BE2C (cell line): ENCODE measurements around the gene FAT2.

Experiments
- DNase-seq: peaks from one replicate; pipeline ENCODE4 v3.0.0-alpha.2; 2020
- H3K27me3 ChIP-seq: fragments of 250-450 bp; sonication (Bioruptor Pico); 2 replicates; pipeline ENCODE4 v1.5.1; 2020; ENCODE audit warnings: mild to moderate bottlenecking
- H3K36me3 ChIP-seq: fragments of 250-450 bp; sonication (Bioruptor Pico); 2 replicates; pipeline ENCODE4 v1.5.1; 2020; ENCODE audit warnings: mild to moderate bottlenecking
- H3K4me1 ChIP-seq: fragments of 250-450 bp; sonication (Bioruptor Pico); 2 replicates; pipeline ENCODE4 v1.5.1; 2020
- H3K4me3 ChIP-seq: 2 replicates; pipeline ENCODE4 v1.5.1; 2011; ENCODE audit warnings: low read depth, low read length
- H3K9me3 ChIP-seq: fragments of 250-450 bp; sonication (Bioruptor Pico); 2 replicates; pipeline ENCODE4 v1.5.1; 2020
- CTCF ChIP-seq: IDR thresholded peaks from 2 replicates; pipeline ENCODE4 v1.5.1; 2012; ENCODE audit warnings: mild to moderate bottlenecking, low read depth, low read length

FAT2 gene

GRCh38 chr5:151632524-151632923 is 41.4 kb upstream of the FAT2 start:
- Histone ChIP-seq H3K27me3 (peaks cover 22% of the 10 kb centered on the region), H3K4me1 (no peaks in the 10 kb centered on the region), H3K9me3 (no peaks in the 10 kb centered on the region), H3K36me3 (no peaks in the 10 kb centered on the region), H3K4me3 (no peak overlapping the region)
- peak; percentile 45 for DNase-seq
- TF ChIP-seq CTCF: no peak

DNA sequence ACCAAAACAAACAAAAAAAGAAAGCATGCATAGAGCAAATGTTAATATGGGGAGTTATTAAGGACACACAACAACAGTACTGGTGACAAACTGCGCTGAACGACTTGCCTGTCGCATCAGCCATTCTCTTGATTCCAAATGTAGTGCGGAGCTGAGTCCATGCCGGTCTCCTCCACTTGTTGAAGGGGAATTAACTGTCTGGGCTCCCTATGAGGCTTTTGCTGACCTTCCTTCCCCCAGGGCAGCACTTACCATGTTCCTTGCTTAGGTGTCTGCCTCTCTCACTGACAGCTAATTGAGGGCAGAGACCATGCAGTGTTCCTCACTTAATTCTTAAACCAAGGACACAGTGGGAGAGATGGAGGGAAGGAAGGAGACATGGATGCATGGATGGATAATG is 40.8 kb upstream of the FAT2 start:
- no peak overlapping the region for H3K4me3 ChIP-seq
- no peaks in the 10 kb centered on the region for H3K36me3 ChIP-seq
- H3K27me3 ChIP-seq: peaks cover 22% of the 10 kb centered on the region
- no peaks in the 10 kb centered on the region for H3K9me3 ChIP-seq
- H3K4me1 ChIP-seq: no peaks in the 10 kb centered on the region
- no peak for TF ChIP-seq CTCF
- DNase-seq: no peak

GRCh38 chr5:151630088-151630487 is 39.0 kb upstream of the FAT2 start:
- peaks cover 7% of the 10 kb centered on the region for H3K27me3 ChIP-seq
- TF ChIP-seq CTCF: no peak
- no peaks in the 10 kb centered on the region for H3K36me3 ChIP-seq
- no peak overlapping the region for H3K4me3 ChIP-seq
- H3K4me1 ChIP-seq: no peaks in the 10 kb centered on the region
- DNase-seq: no peak
- no peaks in the 10 kb centered on the region for H3K9me3 ChIP-seq

DNA sequence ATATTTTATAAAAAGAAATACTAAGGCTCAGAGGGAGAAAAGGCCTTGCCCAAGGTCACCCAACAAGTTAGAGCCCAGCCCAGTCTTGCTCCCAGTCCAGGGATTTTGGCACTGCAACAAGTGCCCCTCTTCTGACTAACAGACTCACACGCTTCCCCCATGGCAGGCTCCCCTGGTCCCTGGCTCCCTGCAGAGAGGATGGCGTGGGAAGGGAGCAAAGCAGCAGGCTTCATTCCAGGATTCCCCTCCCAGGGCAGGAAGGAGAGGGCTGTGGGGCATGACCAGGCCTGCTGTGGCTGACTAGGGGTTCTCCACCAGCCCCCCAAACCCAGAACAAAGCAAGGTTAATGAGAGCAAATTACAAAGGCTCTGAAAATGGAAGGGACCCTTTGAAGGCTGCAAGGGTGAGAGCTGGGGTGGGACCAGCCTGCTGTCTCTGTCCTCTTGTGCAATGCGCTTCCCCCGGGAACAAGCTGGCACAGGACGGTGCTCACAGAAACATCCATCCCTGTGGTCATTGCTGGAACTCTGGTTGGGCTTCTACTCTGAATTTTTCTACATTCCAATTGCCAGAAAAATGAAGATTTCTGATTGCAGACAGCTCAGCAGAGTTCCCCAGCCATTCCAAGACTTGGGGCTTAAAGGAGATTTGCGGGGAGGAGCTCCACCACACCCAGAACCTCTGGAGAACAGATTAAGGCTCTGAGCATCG is 37.1 kb upstream of the FAT2 start:
- Histone ChIP-seq H3K4me3 (no peak overlapping the region), H3K4me1 (no peaks in the 10 kb centered on the region), H3K9me3 (no peaks in the 10 kb centered on the region), H3K36me3 (no peaks in the 10 kb centered on the region), H3K27me3 (peaks cover 5% of the 10 kb centered on the region; the same call in 1 of the 2 replicates)
- no peak for DNase-seq
- no peak for TF ChIP-seq CTCF

DNA sequence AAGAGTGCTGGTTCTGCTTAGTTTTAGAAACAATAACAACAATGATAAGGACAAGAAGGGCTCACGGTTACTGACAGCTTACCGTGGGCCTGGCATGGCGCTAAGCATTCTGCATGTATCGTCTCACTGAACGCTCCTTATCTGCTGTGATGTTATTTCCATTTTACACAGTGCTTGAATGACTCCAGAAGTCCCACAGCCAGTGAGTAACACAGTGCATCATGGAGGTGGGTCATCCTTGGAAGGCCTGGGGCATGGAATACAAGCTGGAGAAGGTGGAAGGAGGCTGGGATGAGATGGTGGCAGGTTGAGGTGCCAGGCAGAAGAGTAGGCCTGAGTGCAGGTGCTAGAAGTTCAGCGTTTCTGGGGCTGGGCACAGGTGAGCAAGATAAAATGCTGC is 36.5 kb upstream of the FAT2 start:
- Histone ChIP-seq H3K9me3 (no peaks in the 10 kb centered on the region), H3K27me3 (peaks cover under 1% of the 10 kb centered on the region; the same call in 1 of the 2 replicates), H3K4me1 (no peaks in the 10 kb centered on the region), H3K36me3 (no peaks in the 10 kb centered on the region), H3K4me3 (no peak overlapping the region)
- no peak for TF ChIP-seq CTCF
- no peak for DNase-seq

GRCh38 chr5:151625285-151625684 is 34.2 kb upstream of the FAT2 start:
- no peak for TF ChIP-seq CTCF
- Histone ChIP-seq H3K36me3 (no peaks in the 10 kb centered on the region), H3K27me3 (no peaks in the 10 kb centered on the region; the same call in 1 of the 2 replicates), H3K9me3 (no peaks in the 10 kb centered on the region), H3K4me3 (no peak overlapping the region), H3K4me1 (no peaks in the 10 kb centered on the region)
- DNase-seq: no peak
